Spleen (tissue), 7 donors: ENCODE data around the gene DENND1A.

Source experiments
- CTCF ChIP-seq, 11 experiments: fragments of 200-600 bp in 7 of 11; fragments of 450-650 bp in 4 of 11; sonication (generic) in 4 of 11; IDR thresholded peaks in 8 of 11; conservative IDR thresholded peaks in 3 of 11; 1 replicate in 7 of 11; 2 replicates in 4 of 11; pipeline versions ENCODE4 v1.4.0 to v1.8.0; 2016 to 2021; ENCODE audit warnings: antibody characterized with exemption in 11 of 11, inconsistent platforms in 4 of 11, mild to moderate bottlenecking in 1 of 11
- POLR2A ChIP-seq, 3 donors: fragments of 450-650 bp; IDR thresholded peaks; one replicate each; pipeline ENCODE4 v1.5.1; 2017; ENCODE audit warnings: antibody characterized with exemption in 3 of 3, mild to moderate bottlenecking in 1 of 3
- POLR2AphosphoS5 ChIP-seq, 3 donors: sonication (generic); formaldehyde crosslinking; IDR thresholded peaks; one replicate each; pipeline ENCODE4 v1.5.1; 2017; ENCODE audit warnings: antibody characterized with exemption in 3 of 3
- donor health status: DM: no; HTN: no; CAD: no; lungs with moderate emphysema.
- donor health status: DM: no; HTN: no; CAD: no.
- donor health status: DM: no; HTN: no; CAD: no.

- TF ChIP-seq CTCF (IDR thresholded peaks at IDR 0.05 in 8 of 11, conservative IDR thresholded peaks at IDR 0.05 in 3 of 11), result no peak
- no peak for TF ChIP-seq POLR2AphosphoS5 (IDR thresholded peaks at IDR 0.05)
- TF ChIP-seq POLR2A (IDR thresholded peaks at IDR 0.05), result no peak
Measured at GRCh38 chr9:123402981-123403509, 526.9 kb downstream of the DENND1A start.
